Common myeloid progenitor, CD34-positive (primary cell): ENCODE data around the gene LHFPL6.

ENCODE experiments used
- CTCF ChIA-PET: fragments of 350-600 bp; sonication (Branson Sonifier 250); formaldehyde crosslinking; loops from one replicate; lab custom pipeline; 2021; ENCODE audit warnings: antibody characterized with exemption; lab: Charles Lee
- POLR2A ChIA-PET: fragments of 350-600 bp; sonication (Branson Sonifier 250); formaldehyde crosslinking; loops from one replicate; lab custom pipeline; 2021; ENCODE audit warnings: antibody characterized with exemption; lab: Charles Lee
- DNase-seq, 3 donors: peaks; one replicate each; pipeline versions ENCODE4 v3.0.0 to v3.0.0-alpha.2; 2013
- H3K27ac ChIP-seq, 2 experiments: 1 replicate in 1 of 2; 2 replicates in 1 of 2; pipeline ENCODE4 v1.7.0; 2013; ENCODE audit warnings: inconsistent platforms in 2 of 2, low read length in 2 of 2, mild to moderate bottlenecking in 2 of 2, low read depth in 1 of 2, moderate library complexity in 1 of 2; ENCODE audit not compliant: severe bottlenecking in 2 of 2, insufficient read depth in 1 of 2, poor library complexity in 1 of 2
- H3K27me3 ChIP-seq, 5 experiments: replicated peaks in 2 of 5; 1 replicate in 3 of 5; 2 replicates in 2 of 5; pipeline versions ENCODE4 v1.6.1 to v1.7.0; 2013; ENCODE audit warnings: low read length in 4 of 5, mild to moderate bottlenecking in 2 of 5, moderate library complexity in 2 of 5, inconsistent platforms in 1 of 5; ENCODE audit not compliant: insufficient read depth in 5 of 5, control insufficient read depth in 4 of 5
- H3K36me3 ChIP-seq, 4 experiments: 1 replicate in 2 of 4; 2 replicates in 2 of 4; pipeline versions ENCODE4 v1.6.1 to v1.7.0; 2013; ENCODE audit warnings: low read length in 3 of 4, control low read depth in 1 of 4, mild to moderate bottlenecking in 1 of 4; ENCODE audit not compliant: control insufficient read depth in 4 of 4, insufficient read depth in 4 of 4
- H3K4me1 ChIP-seq, 4 experiments: 1 replicate in 3 of 4; 2 replicates in 1 of 4; pipeline versions ENCODE4 v1.6.1 to v1.7.1; 2013; ENCODE audit warnings: low read length in 3 of 4, mild to moderate bottlenecking in 3 of 4, control low read depth in 1 of 4, inconsistent platforms in 1 of 4, moderate library complexity in 1 of 4; ENCODE audit not compliant: control insufficient read depth in 4 of 4, insufficient read depth in 4 of 4; ENCODE audit errors: control extremely low read depth in 1 of 4
- H3K4me3 ChIP-seq, 7 experiments: 1 replicate in 4 of 7; 2 replicates in 3 of 7; pipeline versions ENCODE4 v1.5.1 to v1.7.0; 2013; ENCODE audit warnings: mild to moderate bottlenecking in 7 of 7, low read length in 6 of 7, moderate library complexity in 6 of 7, inconsistent platforms in 2 of 7, low read depth in 2 of 7, control low read depth in 1 of 7; ENCODE audit not compliant: insufficient read depth in 4 of 7, control insufficient read depth in 1 of 7; ENCODE audit errors: extremely low read depth in 1 of 7
- H3K9me3 ChIP-seq, 5 experiments: 1 replicate in 4 of 5; 2 replicates in 1 of 5; pipeline versions ENCODE4 v1.6.1 to v1.7.1; 2013; ENCODE audit warnings: low read length in 4 of 5, mild to moderate bottlenecking in 2 of 5, inconsistent platforms in 1 of 5, low read depth in 1 of 5, moderate library complexity in 1 of 5; ENCODE audit not compliant: control insufficient read depth in 4 of 5, insufficient read depth in 2 of 5; ENCODE audit errors: control extremely low read depth in 1 of 5
- WGBS: methylation state at CpG from one replicate; pipeline ENCODE4 v1.1.5; 2013; ENCODE audit not compliant: insufficient coverage; 5-methylcytosine and 5-hydroxymethylcytosine counted together

Gene LHFPL6

DNA sequence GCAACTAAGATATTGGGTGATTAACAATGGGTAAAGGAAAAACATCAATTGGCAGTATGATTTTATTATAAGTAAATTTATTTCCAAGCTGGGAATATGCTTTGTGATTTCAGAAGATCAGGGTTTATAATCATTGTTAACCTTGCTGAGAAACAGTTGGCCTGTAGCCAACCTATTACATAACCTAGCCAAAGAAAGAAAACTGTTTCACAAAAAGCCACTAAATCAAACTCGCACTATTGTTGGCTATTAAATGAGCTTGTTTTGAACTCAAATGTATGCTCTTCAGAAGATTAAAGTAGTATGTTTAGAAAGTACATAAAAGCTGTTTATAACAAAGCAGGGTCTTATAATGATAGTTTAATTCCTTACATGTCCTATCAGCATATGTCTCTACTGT lies 151.7 kb downstream of the LHFPL6 start:
- ChIA-PET POLR2A (no interaction called here), CTCF (interaction anchor here (1.2 to 1.6 kb wide), 4 partner anchors 15 to 36 kb away, joined by 3 to 7 read pairs (median 6); no protein-coding TSS in a partner anchor)
- no peaks in the 10 kb centered on the region for H3K27me3 ChIP-seq
- no peaks in the 10 kb centered on the region for H3K36me3 ChIP-seq
- H3K4me1 ChIP-seq = peaks cover 9 to 33% (median 20%) of the 10 kb centered on the region in 4 experiments
- no CpG with 5 or more reads among the region's 1 CpG for WGBS
- peak overlapping the region in 1 of 2 experiments; percentile 65 for H3K27ac ChIP-seq
- H3K4me3 ChIP-seq = peak overlapping the region in 2 of 7 experiments; percentile 30 to 31
- H3K9me3 ChIP-seq = no peaks in the 10 kb centered on the region
- peak; percentile 61 to 84 (median 83) for DNase-seq

DNA sequence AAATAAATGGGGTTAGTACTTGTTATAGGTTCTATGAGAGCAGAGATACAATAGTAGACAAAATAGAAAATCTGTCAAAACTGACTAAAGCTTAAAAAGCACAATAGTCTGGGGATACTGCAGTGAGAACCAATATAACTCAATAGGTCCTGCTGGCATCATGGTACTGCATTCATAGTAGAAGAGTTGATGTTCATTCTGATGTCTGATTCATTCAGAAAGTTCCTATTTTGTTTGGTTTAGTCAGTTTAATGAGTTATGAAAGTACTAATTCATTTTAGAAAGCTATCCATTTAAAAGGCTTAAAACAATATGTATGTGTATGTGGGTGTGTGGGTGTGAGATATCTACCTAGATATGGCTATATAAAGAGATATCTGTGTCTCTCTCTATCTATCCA lies 152.8 kb downstream of the LHFPL6 start:
- CTCF ChIA-PET = interaction anchor here (0.7 to 1.4 kb wide), 2 partner anchors 14 to 166 kb away, joined by 3 to 5 read pairs; no protein-coding TSS in a partner anchor

DNA sequence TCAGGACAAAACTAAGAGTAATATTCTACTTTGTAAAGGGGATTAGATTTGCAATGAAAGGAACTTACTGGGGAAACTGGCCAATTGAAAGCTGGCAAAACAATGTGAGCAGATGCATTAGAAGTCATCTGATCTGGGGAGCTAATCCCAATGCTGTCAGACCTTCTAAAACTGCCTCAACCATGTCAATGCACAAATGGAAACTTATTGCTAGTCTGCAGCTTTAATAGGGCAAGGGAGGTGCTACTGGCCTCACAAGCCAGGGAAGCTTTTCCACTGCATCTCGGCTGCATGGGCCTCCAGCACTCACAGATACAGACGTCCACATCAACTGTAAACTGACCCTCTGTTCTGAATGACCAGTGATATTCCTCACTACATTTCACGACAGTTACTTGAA lies 154.2 kb downstream of the LHFPL6 start:
- no peak for DNase-seq
- ChIA-PET CTCF (interaction anchor here (1.1 to 1.4 kb wide), 2 partner anchors 13 to 21 kb away, joined by 3 read pairs; no protein-coding TSS in a partner anchor), POLR2A (no interaction called here)
- WGBS = 100% methylated on average over 1 of the region's 3 CpGs
- H3K27me3 ChIP-seq = no peaks in the 10 kb centered on the region
- no peak overlapping the region for H3K27ac ChIP-seq
- H3K9me3 ChIP-seq = no peaks in the 10 kb centered on the region
- H3K4me3 ChIP-seq = no peak overlapping the region
- peaks cover 9 to 33% (median 20%) of the 10 kb centered on the region in 4 experiments for H3K4me1 ChIP-seq
- no peaks in the 10 kb centered on the region for H3K36me3 ChIP-seq

More for the DNA sequence above, 152.8 kb downstream of the LHFPL6 start:
- no peaks in the 10 kb centered on the region for H3K9me3 ChIP-seq
- H3K4me1 ChIP-seq = peaks cover 9 to 33% (median 20%) of the 10 kb centered on the region in 4 experiments
- no peaks in the 10 kb centered on the region for H3K27me3 ChIP-seq
- H3K36me3 ChIP-seq = no peaks in the 10 kb centered on the region
- no peak for DNase-seq
- no peak overlapping the region for H3K27ac ChIP-seq
- POLR2A ChIA-PET = no interaction called here
- no peak overlapping the region for H3K4me3 ChIP-seq

- H3K4me3 ChIP-seq = no peak overlapping the region
- POLR2A ChIA-PET = no interaction called here
- no peak for DNase-seq
These were observed 156.1 kb downstream of the LHFPL6 start for GRCh38 chr13:39446865-39447264.

DNA sequence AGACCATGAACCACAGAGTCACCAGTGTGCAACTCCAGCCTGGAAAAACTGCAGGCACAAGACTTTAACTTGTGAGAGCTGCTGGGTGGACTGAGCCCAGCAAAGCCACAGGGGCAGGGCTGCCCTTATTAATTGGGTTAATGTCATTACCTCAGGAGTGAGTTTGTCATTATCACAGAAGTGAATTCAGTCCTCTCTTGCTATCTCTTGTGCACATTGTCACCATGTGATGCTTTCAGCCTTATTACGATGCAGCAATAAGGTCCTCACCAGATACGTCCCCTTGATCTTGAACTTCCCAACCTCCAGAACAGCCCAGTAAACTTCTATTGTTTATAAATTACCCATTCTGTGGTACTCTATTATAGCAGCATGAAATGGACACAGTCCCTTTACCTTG lies 158.1 kb downstream of the LHFPL6 start:
- no peak for DNase-seq
- H3K4me1 ChIP-seq = no peaks in the 10 kb centered on the region
- 94% methylated on average over 2 of the region's 2 CpGs for WGBS
- H3K27ac ChIP-seq = no peak overlapping the region
- CTCF ChIA-PET = no interaction called here
- H3K9me3 ChIP-seq = no peaks in the 10 kb centered on the region
- no peak overlapping the region for H3K4me3 ChIP-seq
- no peaks in the 10 kb centered on the region for H3K27me3 ChIP-seq
- POLR2A ChIA-PET = no interaction called here
- no peaks in the 10 kb centered on the region for H3K36me3 ChIP-seq

More at GRCh38 chr13:39446865-39447264, 156.1 kb downstream of the LHFPL6 start:
- Histone ChIP-seq H3K27me3 (no peaks in the 10 kb centered on the region), H3K9me3 (no peaks in the 10 kb centered on the region), H3K36me3 (no peaks in the 10 kb centered on the region), H3K4me1 (peaks cover 0 to 16% (median 6%) of the 10 kb centered on the region in 4 experiments), H3K27ac (no peak overlapping the region)
- WGBS = 93% methylated on average over 4 of the region's 4 CpGs
- CTCF ChIA-PET = no interaction called here

DNA sequence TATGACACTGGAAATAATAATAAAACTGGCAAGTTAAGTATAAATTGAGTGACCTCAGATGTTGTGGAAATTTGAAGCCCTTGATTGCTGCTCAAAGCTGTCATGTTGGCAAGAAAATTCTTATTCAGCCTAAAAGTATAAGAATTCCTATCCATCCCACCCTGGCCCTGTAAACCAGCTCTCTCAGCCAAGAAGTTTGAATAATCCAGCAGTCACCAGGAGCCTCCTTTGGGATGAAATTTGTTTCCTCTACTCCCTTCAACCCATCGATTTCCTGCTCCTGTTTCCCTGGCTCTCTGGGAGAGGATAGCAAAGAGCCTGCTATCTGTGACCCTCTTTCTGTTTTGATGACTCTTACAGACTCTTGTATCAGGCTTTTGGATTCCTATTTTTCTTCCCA lies 169.3 kb downstream of the LHFPL6 start:
- no peaks in the 10 kb centered on the region for H3K4me1 ChIP-seq
- no peaks in the 10 kb centered on the region for H3K27me3 ChIP-seq
- H3K27ac ChIP-seq = no peak overlapping the region
- POLR2A ChIA-PET = no interaction called here
- no peak for DNase-seq
- WGBS = no CpG with 5 or more reads among the region's 1 CpG
- no peaks in the 10 kb centered on the region for H3K36me3 ChIP-seq
- H3K4me3 ChIP-seq = no peak overlapping the region
- CTCF ChIA-PET = interaction anchor here (0.9 to 1.1 kb wide), 3 partner anchors 8 to 59 kb away, joined by 3 to 6 read pairs (median 4); no protein-coding TSS in a partner anchor
- H3K9me3 ChIP-seq = peaks cover 0 to 11% (median 9%) of the 10 kb centered on the region in 5 experiments

DNA sequence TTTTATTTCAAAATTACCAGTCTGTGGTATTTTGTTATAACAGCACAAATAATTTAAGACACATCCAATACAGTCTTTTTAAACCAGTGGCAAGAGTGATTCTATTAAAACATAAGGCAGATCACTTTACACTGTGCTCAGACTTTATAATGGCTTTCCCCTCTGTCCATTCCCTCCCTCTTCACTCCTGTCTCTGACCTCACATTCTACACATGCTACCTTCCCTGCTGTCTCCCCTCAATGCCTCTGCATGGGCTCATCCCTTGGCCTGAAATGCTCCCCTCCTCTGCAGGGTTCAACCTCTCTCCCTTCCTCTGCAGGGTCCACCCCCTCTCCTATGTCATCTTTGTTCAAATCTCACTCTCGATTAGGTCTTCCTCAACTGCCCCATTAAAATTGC lies 170.8 kb downstream of the LHFPL6 start:
- H3K27ac ChIP-seq = no peak overlapping the region
- peaks cover 0 to 7% (median 4%) of the 10 kb centered on the region in 5 experiments for H3K9me3 ChIP-seq
- H3K27me3 ChIP-seq = no peaks in the 10 kb centered on the region
- POLR2A ChIA-PET = no interaction called here
- DNase-seq = no peak
- no peak overlapping the region for H3K4me3 ChIP-seq
- no peaks in the 10 kb centered on the region for H3K4me1 ChIP-seq
- H3K36me3 ChIP-seq = no peaks in the 10 kb centered on the region
- WGBS = no CpG with 5 or more reads among the region's 1 CpG
- CTCF ChIA-PET = interaction anchor here (0.6 kb wide), 1 partner anchor 271 kb away, joined by 3 read pairs; no protein-coding TSS in a partner anchor
